Glomerular visceral epithelial cell (primary cell): ENCODE data around the gene TLL2.
"Not testable (repeated sequence)": the region's sequence is repeated elsewhere in the genome, so short reads cannot be mapped to it uniquely, and the experiment has no call there.

Experiments used
- DNase-seq: peaks from one replicate; pipeline ENCODE4 v3.0.0-alpha.2; 2016; ENCODE audit errors: extremely low spot score

Gene TLL2

DNA sequence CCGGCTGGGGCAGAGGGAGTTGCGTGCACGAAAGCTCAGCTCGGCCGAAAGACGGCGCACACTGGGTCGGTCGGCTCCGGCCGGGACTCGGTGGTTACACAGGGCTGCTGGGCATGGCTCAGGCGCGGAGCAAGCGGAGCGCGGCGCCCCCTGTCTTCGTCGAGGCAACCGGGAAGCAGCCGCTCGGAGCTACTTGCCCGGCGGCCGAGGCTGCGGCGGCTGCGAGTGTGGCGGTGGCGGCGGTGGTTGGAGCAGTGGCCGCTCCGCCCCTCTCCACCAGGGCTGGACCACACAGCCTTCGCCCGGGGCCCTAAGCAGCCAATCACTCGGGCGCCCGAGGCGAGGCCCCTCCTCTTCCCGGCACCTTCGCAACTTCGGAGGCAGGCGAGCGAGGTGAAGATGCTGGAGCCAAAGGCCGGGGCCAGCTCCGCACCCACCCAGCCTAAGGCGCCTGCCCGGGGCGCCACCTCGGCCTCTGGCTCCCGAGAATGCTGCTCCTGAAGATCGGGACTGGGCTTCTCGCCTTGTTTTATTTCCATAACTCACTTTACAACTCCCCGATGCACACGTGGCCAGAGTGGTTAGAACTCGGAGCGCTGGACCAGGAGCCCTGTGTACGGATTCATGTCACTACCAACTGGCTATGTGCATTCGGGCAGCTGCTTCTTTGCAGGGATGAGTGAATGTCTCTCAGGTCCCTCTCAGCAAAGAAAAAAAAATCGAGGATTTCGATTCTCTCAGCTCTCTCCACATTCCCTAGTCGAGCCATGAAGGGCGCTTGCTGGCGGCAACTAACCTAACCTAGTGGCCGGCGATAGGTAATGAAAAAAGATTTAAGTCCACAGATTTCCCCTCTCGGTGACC, at the start of gene TLL2:
TSS of gene TLL2 (minus strand) at position 229 of the 864 bp plus-strand sequence. CDS start 241 bp downstream, outside the sequence.
- DNase-seq = peak; percentile 93

DNA sequence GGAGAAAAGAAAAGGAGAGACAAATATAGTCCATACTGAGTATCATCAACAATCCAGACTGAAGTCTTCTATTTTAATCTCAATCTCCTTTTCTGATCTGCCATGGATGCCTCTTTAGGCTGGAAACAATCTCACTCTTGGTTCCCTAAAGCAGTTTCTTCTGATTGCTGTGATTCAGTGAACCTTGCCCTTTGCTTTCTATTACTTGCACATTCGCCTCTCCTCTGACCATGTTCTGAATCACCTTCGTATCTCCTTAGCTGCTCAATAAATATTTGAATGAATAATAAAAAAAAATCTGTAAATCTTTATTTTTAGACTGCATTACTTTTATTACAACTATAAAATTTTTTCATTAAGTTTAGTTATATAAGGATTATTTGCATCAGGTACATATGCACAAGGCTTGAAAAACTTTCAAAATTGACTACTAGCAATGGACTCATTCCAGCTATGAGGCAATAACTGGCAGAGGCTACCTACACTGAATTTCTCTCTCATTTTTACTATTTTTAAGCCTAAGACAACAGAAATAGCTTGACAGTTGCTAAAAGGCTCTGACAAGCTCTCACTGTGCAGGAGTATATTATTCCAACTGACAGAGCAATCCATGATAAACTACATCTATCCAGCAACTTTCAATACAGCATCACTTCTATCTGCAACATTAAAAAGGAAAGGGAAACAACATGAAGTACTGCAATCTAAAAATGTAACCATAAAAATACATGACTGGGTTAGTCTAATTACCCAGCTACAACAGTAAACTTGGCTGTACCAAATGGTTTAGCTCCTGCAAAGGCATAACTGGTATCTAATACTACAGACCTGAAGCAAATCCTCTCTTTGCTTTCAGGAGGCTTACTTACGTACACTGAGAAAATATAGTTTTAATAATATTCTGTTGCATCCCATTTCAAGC, 47.5 kb upstream of the TLL2 start:
- no peak for DNase-seq

DNA sequence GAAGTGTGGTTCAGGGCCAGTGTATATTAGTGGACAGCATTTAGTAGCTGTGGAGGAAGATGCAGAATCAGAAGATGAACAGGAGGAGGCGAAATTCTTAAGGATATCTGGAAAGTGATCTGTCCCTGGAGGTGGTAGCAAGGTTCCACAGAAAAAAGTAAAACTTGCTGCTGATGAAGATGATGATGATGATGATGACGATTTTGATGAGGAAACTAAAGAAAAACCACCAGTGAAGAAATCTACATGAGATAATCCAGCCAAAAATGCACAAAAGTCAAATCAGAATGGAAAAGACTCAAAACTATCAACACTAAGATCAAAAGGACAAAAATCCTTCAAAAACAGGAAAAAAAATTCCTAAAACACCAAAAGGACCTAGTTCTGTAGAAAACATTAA, 46.8 kb upstream of the TLL2 start:
- DNase-seq = no peak

DNA sequence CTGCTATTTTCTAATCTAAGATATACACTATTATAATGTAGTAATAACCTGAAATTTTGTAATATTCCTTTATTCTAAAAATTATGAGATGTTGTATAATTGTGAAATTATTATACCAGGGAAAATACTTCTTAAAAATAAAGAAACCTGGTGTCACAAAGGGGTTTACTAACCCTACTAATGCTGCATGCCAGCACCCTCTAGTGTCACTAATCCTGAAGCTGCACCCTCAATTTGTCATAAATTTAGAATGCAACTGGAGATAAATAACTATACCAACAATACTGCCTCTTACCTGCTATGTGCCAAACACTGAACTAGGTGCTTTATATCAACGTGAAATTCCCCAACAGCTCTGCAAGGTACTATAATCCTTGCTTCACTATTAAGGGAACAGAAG, 42.3 kb upstream of the TLL2 start:
- peak; percentile 9 for DNase-seq

DNA sequence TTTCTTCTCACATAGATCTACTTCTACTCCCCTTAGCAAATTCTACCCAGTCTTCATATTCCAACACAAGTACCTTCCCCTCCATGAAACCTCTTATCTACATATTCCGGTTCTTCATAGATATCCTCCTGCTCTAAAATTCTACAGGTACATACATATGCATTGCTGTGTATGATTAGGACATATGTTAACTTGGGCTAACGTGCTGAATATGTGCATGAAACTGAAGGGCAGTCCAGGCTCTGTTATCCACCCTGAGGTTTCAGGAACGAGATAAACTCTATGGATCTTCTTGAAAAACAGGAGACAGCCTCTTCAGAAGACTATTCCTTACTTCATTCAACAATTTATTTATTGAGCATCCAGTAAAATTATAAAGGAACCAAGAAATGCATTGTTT, 41.6 kb upstream of the TLL2 start:
- no peak for DNase-seq

DNA sequence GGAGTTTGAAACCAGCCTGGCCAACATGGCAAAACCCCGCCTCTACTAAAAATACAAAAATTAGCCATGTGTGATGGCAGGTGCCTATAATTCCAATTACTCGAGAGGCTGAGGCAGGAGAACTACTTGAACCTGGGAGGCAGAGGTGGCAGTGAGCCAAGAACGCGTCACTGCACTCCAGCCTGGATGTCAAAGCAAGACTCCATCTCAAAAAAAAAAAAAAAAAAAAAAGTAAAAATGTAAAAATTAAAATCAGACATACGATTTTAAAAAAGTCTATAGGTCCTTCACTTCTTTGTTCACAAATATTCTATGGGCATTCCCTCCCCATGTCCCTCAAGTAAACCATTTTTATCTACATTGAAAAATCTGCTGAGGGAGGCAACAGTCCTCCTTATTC, 34.9 kb upstream of the TLL2 start:
- no peak for DNase-seq

DNA sequence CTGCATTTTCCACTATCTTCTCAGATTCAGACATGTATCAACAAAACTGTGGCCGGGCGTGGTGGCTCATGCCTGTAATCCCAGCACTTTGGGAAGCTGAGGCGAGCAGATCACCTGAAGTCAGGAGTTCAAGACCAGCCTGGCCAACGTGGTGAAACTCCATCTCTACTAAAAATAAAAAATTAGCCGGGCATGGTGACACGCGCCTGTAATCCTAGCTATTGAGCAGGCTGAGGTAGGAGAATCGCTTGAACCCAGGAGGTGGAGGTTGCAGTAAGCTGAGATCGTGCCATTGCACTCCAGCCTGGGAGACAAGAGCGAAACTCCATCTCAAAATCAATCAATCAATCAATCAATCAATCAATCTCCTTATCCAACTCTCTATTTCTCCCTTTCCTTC, 31.8 kb upstream of the TLL2 start:
- not testable (repeated sequence) for DNase-seq

DNA sequence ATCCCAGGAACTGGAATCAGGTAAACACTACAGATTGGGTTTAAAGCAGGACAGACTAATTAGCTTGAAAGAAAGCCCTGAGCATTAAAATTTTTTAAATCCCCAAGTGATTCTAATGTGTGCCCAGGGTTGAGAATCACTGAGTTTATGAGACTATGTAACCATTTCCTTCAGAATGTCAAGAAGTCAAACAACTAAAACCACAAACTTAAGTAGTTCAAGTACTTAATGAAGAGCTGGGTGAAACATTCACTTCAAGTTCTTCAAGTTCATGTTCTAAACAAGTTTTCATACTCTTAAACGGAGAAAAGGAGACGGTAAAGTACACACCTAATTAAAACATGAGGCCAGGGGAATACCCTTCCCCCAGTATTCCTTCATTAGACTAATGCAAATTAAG, 28.2 kb upstream of the TLL2 start:
- DNase-seq = no peak

DNA sequence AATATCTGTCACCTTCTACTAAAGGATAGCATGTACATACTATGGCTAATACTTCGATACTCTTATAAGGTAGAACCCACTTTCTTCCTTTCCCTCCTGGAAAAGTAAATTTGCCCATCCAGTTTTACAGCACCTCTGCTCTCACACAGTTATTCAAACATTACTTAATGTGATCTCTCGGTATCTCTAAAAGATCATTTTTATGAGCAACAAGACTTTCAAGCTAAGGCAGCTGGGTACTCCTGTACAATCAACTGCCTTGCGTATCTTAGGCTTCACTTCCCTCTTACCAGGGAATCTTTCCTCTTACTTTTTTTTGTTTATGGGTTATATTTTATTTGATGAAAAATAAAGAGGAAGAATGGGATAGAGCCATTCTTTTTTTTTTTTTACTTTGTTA, 26.5 kb upstream of the TLL2 start:
- DNase-seq = no peak

DNA sequence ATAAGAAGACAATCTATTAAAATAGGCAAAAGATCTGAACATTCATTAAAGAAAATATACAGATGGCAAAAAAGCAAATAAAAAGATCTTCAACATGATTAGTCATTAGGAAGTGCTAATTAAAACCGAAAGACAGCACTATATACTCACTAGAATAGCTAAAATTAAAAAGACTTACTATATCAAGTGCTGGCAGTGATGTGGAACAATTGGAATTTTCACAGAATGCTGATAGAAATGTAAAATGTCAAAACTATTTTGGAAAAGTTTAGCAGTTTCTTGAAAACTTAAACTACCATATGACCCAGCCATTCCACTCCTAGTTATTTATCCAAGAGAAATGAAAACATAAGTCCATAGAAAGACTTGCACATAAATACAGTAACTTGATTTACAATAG, 25.0 kb upstream of the TLL2 start:
- no peak for DNase-seq

DNA sequence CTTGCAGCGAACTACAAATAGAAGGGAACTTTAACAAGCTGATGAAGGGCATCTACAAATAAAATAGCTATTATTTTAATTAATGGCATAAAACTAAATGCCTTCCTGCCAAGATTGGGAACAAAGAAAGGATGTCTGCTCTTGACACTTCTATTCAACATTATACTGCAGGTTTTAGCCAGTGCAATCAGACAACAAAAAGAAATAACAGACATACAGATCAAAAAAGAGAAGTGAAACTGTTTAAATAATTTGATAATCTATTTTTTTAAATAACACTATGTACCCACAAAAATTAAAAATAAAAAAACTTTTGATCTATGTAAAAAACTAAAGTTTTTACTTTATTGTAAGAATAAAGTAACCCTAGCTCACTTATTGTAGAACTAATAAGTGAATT, 22.4 kb upstream of the TLL2 start:
- DNase-seq = no peak

DNA sequence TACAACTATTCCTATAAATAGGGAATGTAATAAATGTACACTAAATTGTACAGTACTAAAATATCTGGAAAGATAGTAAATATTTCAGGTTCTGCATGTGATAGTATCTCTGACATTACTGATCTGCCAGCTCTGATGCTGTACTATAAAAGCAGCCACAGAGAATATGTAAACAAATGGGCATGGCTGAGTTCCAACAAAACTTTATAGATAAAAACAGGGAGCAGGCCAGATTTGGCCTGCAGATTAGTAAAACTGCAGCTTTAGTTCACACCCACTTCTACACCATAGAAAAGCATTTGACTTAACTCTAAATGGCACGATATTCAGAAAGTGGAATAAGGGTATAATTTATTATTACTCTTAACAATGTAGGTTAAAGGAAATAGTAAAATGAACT, 18.8 kb upstream of the TLL2 start:
- DNase-seq = no peak

DNA sequence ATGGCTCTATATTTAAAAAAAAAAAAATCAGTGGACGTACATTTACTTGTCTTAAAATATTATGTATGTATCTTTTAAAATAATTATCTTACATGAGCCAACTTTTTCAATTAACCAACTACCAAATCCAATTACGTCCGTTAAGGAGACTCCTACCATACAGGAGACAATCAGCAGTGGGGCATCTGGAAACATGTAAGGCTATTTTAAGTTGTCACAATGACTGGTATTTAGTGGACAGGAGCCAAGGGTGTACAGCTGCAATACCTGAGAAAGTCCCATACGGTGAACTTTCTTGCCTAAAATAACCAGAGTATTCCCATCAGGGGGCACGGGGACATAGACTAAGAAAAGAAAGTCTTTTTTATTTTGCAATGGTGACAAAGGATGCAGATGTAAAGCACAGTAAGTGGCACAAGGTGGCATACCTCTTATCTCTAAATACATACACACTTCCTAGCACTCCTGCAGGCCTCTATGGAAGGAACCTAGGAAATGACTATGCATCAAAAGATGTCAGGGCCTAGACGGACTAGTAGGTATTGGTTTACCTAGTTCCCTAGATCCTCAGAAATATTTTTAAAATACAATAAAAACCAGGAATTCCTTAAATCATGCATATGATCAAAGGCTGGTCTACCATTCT, 16.0 kb upstream of the TLL2 start:
- DNase-seq = no peak

DNA sequence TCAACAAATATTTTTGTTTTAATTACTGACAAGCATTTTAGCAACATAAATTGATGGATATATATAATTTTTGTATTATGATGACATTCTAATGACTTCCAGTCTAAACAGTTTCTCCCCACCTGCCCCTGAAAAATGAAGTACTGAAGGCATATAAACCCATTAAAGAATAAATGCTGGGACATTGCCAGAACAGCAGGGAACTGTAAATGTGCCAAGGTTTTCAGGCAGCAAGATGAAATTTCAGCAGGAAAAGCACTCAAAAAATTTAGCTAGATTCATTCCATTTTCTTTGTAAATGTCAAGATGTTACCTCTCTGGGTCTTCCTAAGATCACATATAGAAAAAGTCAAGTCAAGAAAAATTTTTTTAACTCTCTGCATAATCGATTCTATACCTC, 11.0 kb upstream of the TLL2 start:
- DNase-seq = no peak

DNA sequence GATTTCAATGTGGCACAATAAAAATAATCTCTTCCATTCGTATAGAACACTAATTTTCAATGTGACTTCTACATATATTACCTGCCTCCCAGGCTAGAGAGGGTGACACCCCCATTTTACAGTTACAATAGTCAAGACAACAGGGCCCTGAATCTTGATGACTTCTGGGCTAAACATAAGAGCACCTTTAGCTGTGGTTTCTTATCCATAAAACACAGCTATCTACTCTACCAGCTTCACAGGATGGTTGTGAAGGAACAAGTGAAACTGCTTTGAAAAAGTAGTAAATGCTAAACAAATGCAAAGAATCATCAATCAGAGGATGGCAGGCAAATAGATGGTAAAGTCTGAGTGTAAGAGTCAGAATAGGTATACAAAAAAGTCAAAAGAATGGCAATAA, 3.6 kb upstream of the TLL2 start:
- no peak for DNase-seq

DNA sequence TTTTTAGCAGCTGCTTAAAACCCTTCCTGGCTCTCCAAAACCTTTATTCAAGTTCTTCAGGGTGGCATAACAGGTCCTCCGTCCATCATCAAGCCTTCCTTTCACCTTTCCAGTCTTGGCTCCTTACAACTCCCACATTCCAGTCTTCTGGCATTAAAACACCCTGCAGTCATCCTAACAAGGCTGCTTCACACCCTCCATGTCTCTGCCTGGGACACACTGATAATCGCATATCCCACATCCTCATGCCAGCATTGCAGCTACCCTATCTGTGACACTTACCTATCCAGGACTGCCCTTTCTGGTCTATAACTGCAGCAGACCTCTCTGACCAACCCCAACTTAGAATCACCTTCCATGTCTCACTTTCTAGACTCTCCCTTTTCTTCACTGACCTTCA, 2.6 kb upstream of the TLL2 start:
- DNase-seq = no peak

DNA sequence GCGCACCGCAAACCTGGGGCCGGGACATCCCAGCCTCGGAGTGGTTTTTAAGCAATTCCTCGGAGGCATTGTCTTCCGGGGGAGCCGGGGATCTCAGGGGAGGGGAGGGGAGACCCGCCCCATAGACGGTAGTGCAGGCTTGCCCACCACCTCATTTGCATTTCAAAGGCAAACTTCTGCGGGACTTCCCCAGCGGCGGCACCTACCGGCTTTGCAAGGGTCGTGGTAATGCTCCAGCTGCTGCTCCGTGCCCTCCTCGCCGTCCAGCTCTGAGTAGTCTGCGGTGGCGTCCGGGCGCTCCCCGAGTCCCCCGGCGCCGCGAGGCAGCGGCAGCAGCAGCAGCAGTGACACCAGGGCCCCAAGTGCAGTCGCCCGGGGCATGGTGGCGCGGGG, 425 bp downstream of the TLL2 start:
- DNase-seq = no peak

DNA sequence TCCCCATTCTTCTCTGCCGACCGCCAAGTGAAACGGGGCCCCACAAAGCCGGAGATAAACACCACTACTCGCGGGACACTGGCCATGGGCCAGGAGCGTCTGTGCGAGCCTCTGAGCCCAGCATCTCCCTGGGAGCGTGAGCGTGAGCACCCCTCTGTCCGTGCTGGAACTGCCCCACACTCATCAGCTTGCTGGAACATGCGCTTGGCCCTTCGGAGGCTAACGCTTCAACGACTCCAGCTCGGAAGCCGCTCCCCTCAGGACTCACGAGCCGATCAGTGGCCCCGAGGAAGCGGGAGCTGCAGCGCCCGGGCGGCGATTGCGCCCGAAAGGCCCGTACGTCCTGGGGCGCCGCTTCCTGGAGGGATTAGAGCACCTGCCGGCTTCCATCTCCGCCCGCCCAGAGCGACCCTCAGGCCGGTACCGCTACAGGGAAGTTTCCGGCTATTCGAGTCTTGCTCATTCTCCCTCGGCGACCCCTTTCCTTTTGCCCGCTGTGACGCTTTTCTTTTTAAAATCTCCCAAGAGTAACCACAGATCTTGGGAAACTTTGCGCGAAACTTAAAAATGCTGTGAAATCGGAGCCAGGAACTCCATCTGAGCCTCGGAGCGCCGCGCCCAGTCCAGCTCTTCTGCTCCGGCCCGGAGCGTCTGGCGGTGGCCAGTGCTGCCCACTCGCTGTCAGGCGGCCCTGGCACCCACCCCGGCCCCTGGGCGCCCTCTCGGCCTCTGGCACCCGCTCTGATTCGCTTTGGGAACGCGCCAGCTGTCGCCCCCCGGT, 1.0 kb downstream of the TLL2 start:
- DNase-seq = peak; percentile 68

DNA sequence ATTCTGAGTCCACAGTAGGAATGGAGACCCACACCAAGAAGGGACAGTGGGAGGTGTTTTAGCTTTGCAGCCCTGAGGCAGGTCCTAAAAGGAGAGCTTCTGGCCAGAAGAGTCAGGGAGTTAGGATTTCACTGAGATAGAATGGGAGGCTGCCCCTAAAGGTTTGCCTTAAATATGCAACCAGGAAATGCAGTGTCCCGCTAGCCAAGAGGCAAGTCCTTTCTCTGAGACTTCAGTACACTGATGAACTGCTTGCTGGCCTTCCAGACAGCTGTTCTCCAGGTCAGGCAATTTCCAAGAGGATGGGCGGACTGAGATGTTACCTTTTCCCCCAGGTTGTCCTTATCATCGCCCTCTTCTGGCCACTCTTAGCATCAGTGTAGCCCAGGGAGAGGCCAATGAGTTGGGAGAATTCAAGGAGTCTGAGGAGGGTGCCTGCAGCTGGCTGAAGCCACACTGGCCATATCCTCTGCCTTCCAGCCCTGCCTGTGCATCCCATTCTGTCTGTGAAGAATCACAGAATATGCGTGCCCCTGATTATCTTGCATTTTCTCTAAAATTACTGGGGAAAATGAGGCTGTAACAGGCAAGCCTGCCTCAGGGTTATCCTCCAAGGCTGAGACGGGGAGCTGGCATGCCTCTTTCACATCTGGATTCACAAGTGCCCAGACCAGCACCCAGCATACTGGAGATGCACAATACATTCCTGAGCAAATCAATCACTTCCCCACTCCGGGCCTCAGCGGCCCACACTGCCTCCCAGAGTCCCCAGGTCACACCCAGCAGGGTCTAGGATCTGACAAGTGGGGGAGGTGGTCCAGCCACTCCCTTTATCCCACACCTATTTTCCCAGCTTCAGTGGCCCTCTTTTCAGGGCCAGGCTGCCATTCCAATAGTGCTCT, 2.4 kb downstream of the TLL2 start:
- DNase-seq = peak; percentile 62

DNA sequence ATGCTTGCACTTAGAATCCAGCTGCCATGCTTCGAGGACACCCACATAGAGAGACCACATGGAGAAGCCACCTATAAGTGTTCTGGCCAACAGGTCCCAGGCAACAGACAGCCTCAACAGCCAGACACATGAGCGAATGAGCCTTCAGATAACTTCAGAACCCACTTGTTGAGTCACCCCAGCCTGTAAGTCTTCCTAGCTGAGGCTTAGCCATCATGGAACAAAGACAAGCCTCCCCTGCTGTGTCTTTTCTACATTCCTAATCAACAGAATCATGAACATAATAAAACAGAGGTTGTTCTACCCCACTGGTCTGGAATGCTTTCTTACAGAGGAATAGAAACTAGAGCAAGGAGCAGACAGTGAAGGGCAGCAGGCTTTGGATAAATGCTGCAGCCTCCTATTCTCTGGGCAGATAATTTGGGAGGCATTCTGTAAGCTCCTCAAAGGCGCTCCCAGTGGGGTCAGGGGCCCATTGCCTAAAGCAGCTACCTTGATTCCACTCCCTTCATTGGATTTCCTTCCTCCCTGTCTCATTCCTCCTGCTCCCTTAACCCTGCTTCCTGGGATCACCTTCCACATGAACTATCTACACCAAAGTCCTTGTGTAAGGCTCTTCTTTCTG, 4.6 kb downstream of the TLL2 start:
- peak; percentile 96 for DNase-seq
